GM18861 (cell line): ENCODE measurements around the gene GOLGA1.
A peak's percentile ranks its signal among the peaks of the same experiment; 100 is the strongest.
"Not testable (repeated sequence)": the region's sequence is repeated elsewhere in the genome, so short reads cannot be mapped to it uniquely, and the experiment has no call there.

Experiments used
- ATAC-seq: cut with Tn5 transposase; IDR thresholded peaks from one replicate; pipeline ENCODE4 v1.9.1; 2021; ENCODE audit not compliant: unreplicated experiment

The GOLGA1 gene

GRCh38 chr9:124940894-124941678, at the start of gene GOLGA1:
Gene GOLGA1 (minus strand): TSS chr9:124941083. CDS start chr9:124938711, 2,372 bp downstream.
- ATAC-seq, result peak; percentile 64

DNA sequence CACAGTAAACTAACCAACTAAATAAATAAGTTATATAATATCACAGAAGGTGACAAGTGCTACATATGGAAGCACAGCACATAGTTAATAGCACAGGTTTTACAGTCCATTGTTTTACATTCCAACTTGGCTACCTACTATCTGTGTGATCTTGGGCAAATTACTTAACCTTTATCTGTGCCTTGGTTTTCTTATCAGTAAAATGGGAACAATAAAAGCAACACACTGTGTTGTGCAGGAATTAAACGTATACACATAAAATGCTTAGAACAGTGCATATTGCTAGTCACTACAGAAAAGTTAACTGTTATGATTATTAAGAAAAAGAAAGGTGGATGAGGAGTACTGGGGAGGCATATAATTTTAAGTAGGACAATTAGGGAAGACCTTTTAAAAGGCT, 42.8 kb upstream of the GOLGA1 start:
- no peak for ATAC-seq

GRCh38 chr9:124980431-124980830, 39.5 kb upstream of the GOLGA1 start:
- ATAC-seq, result no peak

- ATAC-seq, result no peak
Measured at GRCh38 chr9:124975131-124975530, 34.2 kb upstream of the GOLGA1 start.

DNA sequence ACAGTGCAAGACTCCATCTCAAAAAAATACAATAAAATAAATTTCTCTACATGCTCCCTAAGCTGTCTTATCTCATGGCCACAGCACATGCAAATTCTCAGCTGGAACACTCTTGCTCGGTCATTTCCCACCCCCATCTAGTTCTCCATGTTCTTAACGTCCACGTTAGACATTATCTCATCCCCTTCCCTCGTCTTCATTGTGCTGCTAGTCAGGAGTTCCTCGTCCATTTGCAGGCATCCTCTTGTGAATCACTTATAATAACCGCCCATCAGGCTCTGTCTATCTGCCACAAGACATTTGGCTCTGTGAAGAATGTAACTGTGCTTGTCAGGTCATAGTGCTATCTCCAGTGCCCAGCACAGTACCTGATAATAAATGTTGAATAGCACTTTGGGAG, 32.9 kb upstream of the GOLGA1 start:
- ATAC-seq, result no peak

- no peak for ATAC-seq
Measured at GRCh38 chr9:124972241-124972770, 31.4 kb upstream of the GOLGA1 start.

- ATAC-seq, result no peak
Measured at GRCh38 chr9:124969401-124969800, 28.5 kb upstream of the GOLGA1 start.

- no peak for ATAC-seq
Measured at GRCh38 chr9:124968238-124968637, 27.4 kb upstream of the GOLGA1 start.

DNA sequence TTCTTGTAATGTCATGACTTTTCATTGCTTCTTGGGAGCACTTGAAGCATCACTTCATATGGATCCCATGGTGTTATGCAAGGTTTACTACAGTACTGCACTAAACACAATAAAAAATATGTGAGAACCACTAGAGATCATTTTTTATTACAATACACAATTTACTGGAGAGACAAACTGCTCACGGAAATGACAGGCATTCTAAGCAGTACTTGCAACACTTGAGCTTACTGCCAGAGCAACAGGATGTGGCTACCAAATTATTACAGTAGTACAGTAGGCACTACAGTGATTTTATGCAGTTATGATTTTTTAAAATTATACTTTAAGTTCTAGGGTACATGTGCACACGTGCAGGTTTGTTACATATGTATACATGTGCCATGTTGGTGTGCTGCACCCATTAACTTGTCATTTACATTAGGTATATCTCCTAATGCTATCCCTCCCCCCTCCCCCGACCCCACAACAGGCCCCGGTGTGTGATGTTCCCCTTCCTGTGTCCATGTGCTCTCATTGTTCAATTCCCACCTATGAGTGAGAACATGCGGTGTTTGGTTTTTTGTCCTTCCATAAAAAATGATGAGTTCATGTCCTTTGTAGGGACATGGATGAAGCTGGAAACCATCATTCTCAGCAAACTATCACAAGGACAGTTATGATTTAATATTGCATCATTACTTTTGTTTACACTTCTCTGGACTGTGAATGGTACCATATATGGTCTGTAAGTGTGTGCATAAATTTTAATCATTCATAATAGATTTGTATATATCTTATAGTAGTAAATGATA, 25.1 kb upstream of the GOLGA1 start:
- ATAC-seq, result not testable (repeated sequence)

- ATAC-seq, result no peak
Measured at GRCh38 chr9:124964604-124965003, 23.7 kb upstream of the GOLGA1 start.

- ATAC-seq, result no peak
Measured at GRCh38 chr9:124964056-124964455, 23.2 kb upstream of the GOLGA1 start.

- ATAC-seq, result no peak
Measured at GRCh38 chr9:124960409-124960752, 19.5 kb upstream of the GOLGA1 start.

DNA sequence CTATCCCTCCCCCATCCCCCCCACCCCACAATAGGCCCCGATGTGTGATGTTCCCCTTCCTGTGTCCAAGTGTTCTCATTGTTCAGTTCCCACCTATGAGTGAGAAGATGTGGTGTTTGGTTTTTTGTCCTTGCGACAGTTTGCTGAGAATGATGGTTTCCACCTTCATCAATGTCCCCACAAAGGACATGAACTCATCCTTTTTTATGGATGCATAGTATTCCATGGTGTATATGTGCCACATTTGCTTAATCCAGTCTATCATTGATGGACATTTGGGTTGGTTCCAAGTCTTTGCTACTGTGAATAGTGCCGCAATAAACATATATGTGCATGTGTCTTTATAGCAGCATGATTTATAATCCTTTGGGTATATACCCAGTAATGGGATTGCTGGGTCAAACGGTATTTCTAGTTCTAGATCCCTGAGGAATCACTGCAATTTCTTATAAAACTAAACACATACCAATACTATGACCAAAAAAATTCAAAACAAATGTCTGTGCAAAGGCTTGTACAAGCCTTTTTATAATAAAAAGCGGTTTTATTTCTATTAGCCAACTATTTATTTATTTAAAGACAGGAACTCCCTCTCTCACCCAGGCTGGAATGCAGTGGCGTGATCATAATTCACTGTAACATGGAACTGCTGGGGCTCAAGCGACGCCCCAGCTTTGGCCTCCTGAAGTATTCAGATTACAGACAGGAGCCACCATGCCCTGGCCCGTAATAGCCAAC, 19.0 kb upstream of the GOLGA1 start:
- not testable (repeated sequence) for ATAC-seq

GRCh38 chr9:124954255-124954654, 13.4 kb upstream of the GOLGA1 start:
- no peak for ATAC-seq

- no peak for ATAC-seq
Measured at GRCh38 chr9:124950050-124950718, 9.3 kb upstream of the GOLGA1 start.

DNA sequence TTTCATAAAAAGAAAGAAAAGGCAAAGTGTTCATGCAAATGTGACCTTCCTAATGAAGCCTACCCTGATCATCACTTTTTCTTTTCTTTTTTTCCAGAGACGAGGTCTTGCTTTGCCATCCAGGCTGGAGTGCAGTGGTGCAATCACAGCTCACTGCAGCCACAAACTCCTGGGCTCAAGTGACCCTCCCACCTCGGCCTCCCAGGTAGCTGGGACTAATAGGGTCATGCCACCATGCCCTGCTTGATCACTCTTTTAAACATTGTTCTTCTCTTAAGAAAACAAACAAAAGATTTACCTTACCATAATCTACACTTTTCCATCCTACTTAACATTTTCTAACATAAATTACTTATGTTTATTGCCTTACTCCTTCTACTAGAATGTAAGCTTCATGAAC, 8.5 kb upstream of the GOLGA1 start:
- no peak for ATAC-seq

- ATAC-seq, result no peak
Measured at GRCh38 chr9:124947727-124948391, 7.0 kb upstream of the GOLGA1 start.

DNA sequence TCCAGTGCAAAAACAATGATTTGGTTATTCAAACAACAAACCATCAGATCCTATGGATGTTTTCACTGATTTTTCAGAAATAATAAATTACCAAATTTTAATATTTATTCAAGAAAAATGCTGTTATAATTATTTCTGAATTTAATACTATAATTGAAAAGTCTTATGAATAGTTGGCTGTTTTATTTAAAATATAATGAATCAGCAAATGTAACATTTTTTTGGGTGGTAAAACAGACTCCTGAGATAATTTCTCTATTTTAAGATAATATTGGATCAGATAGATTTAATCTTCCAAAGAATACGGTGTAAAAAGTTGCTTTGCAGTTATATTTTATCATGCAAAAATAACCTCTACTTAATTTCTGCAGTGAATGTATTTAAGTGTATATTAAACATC, 5.3 kb upstream of the GOLGA1 start:
- ATAC-seq, result no peak

DNA sequence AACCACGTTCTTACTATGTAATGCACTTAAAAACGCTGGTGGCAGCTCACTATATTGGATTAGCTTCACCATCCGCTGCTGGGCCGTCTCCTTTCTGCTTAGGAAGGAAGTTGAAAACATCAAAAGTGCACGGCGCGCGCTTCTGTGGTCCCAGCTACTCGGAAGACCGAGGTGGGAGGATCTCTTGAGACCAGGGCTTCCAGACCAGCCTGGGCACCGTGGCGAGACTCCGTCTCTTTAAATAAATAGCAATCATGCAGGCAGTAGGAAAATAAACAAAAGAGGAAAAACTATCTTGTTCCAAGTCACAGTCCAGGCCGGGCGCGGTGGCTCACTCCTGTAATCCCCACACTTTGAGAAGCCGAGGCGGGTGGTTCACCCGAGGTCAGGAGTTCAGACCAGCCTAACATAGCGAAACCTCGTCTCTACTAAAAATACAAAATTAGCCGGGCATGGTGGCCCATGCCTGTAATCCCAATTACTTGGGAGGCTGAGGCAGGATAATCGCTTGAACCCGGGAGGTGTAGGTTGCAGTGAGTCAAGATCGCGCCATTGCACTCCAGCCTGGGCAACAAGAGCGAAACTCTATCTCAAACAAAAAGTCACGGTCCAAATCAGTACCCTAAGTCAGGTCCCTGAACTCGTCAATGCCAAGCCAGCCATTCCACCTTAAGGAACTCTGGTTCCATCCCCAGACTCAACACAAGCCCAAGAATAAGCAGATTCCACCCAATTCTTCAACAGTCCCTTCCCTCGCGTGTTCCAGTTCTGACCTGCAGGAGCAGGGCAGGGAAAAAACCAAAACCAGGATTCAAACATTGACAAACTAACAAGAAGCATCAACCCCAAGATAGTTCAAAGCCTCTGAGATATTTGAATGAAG, 1.0 kb upstream of the GOLGA1 start:
- peak; percentile 3 for ATAC-seq
